ENCODE measurements around the gene C1RL.

- no peak for TF ChIP-seq CTCF (IDR thresholded peaks at IDR 0.05)
- no peak for TF ChIP-seq EZH2 (IDR thresholded peaks at IDR 0.05; ENCODE audit: borderline replicate concordance, insufficient read depth, low read depth, low read length, poor library complexity, severe bottlenecking)
These were observed 47.5 kb upstream of the C1RL start for GRCh38 chr12:7156259-7157197.

All from B cell (primary cell).